ENCODE data around the gene CST7. TPM values are rescaled to one million over a fixed set of nuclear protein-coding genes. Genes with fewer than 3 reads are reported as not detected.
"Not testable (repeated sequence)": the region's sequence is repeated elsewhere in the genome, so short reads cannot be mapped to it uniquely, and the experiment has no call there.

Gene CST7
- polyA plus RNA-seq, 4 donors: 0.39 to 0.65 (median 0.49) TPM

DNA sequence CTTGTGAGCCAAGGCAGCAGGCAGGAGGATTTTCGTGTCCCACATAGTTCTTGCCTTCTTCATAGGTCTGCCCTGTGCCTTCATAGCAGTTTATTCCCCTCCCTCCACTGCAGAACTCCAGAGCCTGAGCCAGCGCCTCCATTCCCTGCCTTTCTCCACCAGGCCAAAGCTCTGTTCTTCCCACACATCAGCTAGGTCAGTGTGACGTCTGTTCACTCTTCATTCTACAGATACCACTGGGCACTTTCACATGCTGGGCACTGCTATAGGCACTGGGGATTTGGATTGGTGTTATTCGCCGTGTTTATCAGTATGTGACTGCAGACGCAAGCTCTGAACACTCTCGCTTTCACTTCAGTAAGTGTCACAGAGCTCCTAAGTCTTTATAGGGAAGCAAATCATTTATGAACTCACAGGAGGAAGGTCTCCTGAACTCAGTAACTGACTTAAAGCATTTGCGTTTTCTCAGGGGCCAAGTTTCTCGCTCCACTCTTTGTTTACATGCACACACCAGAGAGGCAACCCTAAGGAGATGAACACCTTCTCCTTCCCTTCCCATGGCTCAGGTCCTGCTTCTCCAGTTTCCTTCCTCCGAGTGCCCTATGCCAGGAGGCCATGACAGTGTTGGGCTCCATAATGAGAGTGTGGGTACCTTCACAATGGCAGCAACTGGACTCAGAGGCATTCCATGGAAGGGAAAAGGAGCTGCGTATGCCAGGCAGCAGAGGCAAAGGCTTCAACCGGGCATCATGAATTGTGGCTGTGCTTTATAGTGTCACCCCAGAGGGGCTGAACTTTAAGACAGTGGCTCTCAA is 49.8 kb downstream of the CST7 start:
- no peak for DNase-seq (ENCODE audit: low read depth in 4 of 4, low spot score in 2 of 4)

DNA sequence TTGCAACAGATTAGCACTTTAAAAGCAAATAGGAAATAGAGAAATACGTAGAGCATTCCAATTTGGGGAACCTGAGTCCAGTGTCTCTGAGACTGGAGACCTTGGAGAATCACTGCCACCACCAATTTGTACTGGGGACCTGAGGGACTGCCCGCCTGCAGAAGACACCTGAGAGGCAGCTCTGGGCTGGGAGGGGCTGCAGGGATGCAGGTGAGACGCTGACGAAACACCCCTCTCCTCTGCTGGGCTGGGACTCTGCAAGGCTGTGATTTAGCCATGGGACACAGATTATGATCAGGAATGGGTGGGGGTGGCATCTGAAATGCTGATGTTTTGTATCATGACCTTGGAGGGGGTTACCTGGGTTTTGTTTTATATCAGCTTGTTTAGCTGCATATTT is 50.5 kb downstream of the CST7 start:
- DNase-seq (ENCODE audit: low read depth in 4 of 4, low spot score in 2 of 4): no peak

GRCh38 chr20:25000268-25000801 is 51.3 kb downstream of the CST7 start:
- no peak for DNase-seq (ENCODE audit: low read depth in 4 of 4, low spot score in 2 of 4)

DNA sequence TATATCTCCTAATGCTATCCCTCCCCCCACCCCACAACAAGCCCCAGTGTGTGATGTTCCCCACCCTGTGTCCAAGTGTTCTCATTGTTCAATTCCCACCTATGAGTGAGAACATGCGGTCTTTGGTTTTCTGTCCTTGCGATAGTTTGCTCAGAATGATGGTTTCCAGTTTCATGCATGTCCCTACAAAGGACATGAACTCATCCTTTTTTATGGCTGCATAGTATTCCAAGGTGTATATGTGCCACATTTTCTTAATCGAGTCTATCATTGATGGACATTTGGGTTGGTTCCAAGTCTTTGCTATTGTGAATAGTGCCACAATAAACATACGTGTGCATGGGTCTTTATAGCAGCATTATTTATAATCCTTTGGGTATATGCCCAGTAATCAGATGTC is 52.3 kb downstream of the CST7 start:
- not testable (repeated sequence) for DNase-seq (ENCODE audit: low read depth in 4 of 4, low spot score in 2 of 4)

GRCh38 chr20:25003002-25003401 is 53.9 kb downstream of the CST7 start:
- DNase-seq (ENCODE audit: low read depth in 4 of 4, low spot score in 2 of 4): no peak

DNA sequence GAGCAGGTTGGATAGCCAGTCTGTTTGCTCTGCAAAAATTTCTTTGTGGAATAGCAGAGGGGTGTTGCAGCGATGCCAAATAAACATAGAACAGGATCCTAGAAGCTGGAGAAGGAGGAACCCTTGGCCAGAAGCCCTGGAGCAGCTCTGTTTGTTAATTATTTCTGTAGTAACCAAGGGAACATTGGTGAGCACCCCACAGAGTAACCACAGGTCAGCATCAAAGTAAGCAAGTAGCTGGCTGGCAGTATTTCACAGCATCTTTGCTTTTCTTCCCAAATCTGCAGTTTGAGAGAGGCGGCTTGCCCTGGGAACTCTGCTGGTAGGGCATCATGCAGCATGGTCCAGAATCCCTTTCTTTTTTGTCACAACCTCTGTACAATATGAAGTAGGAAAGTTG is 56.2 kb downstream of the CST7 start:
- no peak for DNase-seq (ENCODE audit: low read depth in 4 of 4, low spot score in 2 of 4)

DNA sequence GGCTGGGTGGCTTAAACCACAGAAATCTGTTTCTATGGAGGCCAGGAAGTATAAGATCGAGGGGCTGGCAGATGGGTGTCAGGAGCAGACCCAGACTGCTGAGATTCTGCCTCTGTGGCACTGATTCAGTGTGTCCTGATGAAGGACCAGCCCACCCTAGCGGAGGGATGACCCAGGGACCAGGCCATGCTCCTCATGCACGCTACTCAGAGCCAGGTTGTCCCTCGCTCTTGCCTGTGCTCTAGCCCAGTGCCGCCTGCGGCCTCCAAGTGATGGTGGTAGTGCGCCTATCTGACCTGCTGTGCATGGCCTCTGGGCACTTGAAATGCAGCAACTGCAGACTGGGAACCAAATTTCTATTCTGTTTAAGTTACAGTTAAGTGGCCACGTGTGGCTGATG is 56.6 kb downstream of the CST7 start:
- no peak for DNase-seq (ENCODE audit: low read depth in 4 of 4, low spot score in 2 of 4)

DNA sequence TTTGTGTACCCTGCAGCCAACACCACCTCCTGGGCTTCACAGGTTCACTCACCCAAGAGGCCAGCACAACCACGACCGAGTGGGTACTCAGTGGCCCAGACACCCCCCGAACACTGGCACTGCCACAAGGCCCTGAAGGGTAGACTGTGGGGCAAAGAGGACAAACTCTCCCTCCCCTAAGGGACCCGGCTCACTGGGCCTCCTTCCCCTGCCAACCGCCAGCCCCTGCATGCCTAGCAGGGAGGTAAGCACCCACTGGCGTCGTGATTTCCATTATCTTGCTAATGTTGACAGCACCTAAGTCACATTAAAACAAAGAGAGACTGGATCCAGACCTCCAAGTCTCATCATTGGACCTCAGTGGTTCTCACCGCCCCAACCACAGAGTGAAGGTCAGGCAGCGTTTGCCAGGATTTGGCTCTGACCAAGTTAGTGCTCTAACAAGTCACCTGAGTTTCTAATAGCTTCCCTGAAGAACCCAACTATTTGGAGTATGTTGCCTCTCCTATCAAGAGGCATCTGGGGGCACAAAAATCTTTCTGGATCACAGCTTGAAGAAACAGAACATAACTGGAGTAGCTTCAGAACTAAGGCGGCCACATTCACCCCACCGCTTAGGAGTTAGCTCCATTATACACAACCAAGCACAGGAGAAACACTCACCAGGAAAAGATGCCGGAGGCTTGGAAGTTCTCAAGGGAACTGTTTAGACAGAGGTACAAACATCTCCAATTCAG is 57.5 kb downstream of the CST7 start:
- DNase-seq (ENCODE audit: low read depth in 4 of 4, low spot score in 2 of 4): no peak

DNA sequence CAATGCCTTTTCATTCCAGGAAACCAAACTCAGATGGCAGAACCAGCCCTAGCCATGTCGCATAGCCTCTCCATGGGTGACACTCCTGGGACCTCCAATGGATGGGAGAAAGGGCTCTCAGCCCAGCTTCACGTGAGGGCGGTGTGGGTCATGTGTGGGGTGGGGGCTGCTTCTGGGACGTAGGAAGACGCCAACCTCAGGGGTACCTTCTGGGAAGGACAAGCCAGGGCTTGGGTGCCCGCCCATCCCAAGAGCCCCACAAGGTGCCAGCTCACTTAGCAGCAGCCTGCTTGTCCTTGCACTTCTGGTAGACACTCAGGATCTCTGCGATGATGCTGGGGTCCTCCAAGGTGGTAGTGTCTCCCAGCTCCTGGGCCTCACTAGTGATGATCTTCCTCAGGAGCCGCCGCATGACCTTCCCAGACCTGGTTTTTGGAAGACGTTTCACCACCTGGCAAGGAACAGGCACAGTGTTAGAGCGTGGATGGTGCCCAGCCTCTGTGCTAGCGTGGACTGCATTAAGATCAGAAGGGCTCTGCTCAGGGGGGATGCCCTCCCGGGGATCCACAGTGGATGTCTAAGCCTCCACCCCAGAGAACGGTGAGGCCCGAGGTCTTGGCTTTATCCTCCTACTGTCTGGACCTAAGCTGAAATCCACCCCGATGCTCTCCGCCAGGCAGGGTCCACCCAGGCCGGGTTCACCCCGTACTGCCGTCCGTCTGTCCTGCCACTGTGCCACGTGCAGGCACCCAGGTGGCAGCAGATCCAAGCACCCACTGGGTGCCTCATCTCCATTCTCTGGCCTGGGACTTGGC is 58.6 kb downstream of the CST7 start:
- no peak for DNase-seq (ENCODE audit: low read depth in 4 of 4, low spot score in 2 of 4)

DNA sequence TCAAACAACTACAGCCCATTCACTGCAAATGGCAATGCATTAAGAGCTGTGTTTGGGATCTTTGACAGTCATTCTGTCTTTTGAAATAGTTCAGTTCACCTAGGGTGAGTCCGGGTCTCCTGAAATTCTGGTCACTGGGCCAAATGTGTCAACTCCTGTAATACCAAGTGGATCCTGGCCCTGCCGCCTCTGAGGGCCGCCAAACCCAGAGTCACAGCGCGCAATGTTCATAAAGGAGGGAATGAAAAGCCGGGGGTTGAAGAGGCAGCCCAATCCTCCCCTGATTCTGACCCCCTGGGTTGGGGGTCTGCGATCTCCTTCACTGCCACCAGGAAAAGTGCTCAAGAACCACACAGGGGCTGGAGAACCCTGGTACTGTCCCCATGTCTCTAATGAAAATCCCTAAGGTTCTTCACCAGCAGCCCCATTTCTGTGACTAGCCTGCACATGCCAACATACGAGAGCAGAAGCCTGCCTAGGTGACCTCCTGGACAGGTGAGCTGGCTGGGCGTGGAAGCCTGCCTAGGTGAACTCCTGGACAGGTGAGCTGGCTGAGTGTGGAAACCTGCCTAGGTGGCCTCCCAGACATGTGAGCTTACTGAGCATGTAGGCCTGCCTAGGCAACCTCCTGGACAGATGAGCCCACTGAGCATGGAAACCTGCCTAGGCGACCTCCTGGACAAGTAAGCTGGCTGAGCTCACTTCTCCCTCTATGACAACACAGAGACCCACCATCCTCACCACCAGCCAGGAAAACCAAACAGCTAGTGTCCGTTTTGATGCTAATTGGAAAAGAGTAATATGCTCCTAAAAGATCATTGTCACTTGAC is 59.5 kb downstream of the CST7 start:
- DNase-seq (ENCODE audit: low read depth in 4 of 4, low spot score in 2 of 4): no peak

Other genes with a start within 250 kb of the CST7 start
- 100 to 1,000 TPM in 2 of 4 donors, 10 to 100 TPM in 2; 88.9 to 120 (median 101) TPM for gene APMAP, start 43.5 kb downstream of the CST7 start, polyA plus RNA-seq (ENCODE audit: insufficient read length in 4 of 4)
- 10 to 100 TPM; 29.8 to 35.0 (median 32.4) TPM for gene ACSS1, start 108.9 kb downstream of the CST7 start, polyA plus RNA-seq (ENCODE audit: insufficient read length in 4 of 4)
- not detected for gene VSX1, start 132.9 kb downstream of the CST7 start, polyA plus RNA-seq (ENCODE audit: insufficient read length in 4 of 4)
- 10 to 100 TPM; 38.6 to 53.0 (median 46.4) TPM for gene ENTPD6, start 246.4 kb downstream of the CST7 start, polyA plus RNA-seq (ENCODE audit: insufficient read length in 4 of 4)